Stomach (tissue), 9 donors: ENCODE results near the gene CEP78. TPM values are rescaled to one million over a fixed set of nuclear protein-coding genes. Genes with fewer than 3 reads are reported as not detected.

ENCODE experiments used
- DNase-seq, 2 donors: peaks; one replicate each; pipeline versions ENCODE4 v3.0.0 to v3.0.0-alpha.2; 2013 to 2019
- H3K27ac ChIP-seq, 5 donors: fragments of 200-600 bp in 4 of 5; sonication (generic) in 4 of 5; one replicate each; pipeline ENCODE4 v1.5.1; 2013 to 2019; ENCODE audit warnings: mild to moderate bottlenecking in 1 of 5, moderate library complexity in 1 of 5
- H3K27me3 ChIP-seq, 3 donors: fragments of 200-600 bp; sonication (generic); one replicate each; pipeline ENCODE4 v1.5.1; 2017 to 2019; ENCODE audit warnings: mixed run types in 1 of 3
- H3K36me3 ChIP-seq, 4 donors: fragments of 200-600 bp; sonication (generic); 1 replicate in 3 of 4; 2 replicates in 1 of 4; pipeline ENCODE4 v1.5.1; 2016 to 2019
- H3K4me1 ChIP-seq, 4 donors: fragments of 200-600 bp; sonication (generic); one replicate each; pipeline ENCODE4 v1.5.1; 2016 to 2019
- H3K4me3 ChIP-seq, 4 donors: fragments of 200-600 bp; sonication (generic) in 3 of 4; one replicate each; pipeline ENCODE4 v1.5.1; 2016 to 2019; ENCODE audit warnings: mild to moderate bottlenecking in 1 of 4
- H3K9me3 ChIP-seq, 4 donors: fragments of 200-600 bp; sonication (generic); one replicate each; pipeline ENCODE4 v1.5.1; 2016 to 2019
- EP300 ChIP-seq: sonication (generic); formaldehyde crosslinking; IDR thresholded peaks from one replicate; pipeline ENCODE4 v1.6.1; 2017; ENCODE audit warnings: antibody characterized with exemption
- POLR2A ChIP-seq, 4 donors: fragments of 450-650 bp; IDR thresholded peaks; one replicate each; pipeline ENCODE4 v1.6.1; 2016; ENCODE audit warnings: antibody characterized with exemption in 4 of 4, control low read depth in 2 of 4, mild to moderate bottlenecking in 1 of 4, moderate library complexity in 1 of 4
- POLR2AphosphoS5 ChIP-seq, 3 donors: sonication (generic); formaldehyde crosslinking; IDR thresholded peaks; one replicate each; pipeline ENCODE4 v1.6.1; 2016; ENCODE audit warnings: antibody characterized with exemption in 3 of 3
- WGBS, 5 donors: extraction: QIAGEN DNeasy Blood & Tissue Kit in 3 of 5; methylation state at CpG; one replicate each; pipeline versions ENCODE4 v1.1.5 to v1.1.7; 2013 to 2018; 5-methylcytosine and 5-hydroxymethylcytosine counted together
- intact Hi-C: fragments of 100-400 bp; cut with DNase I; formaldehyde crosslinking; loops from one replicate; pipeline ENCODE4 v1.15.1; 2023; ENCODE audit warnings: low total_unique reads
- polyA plus RNA-seq, 3 donors: library from polyadenylated mRNA; stranded (reverse); fragments of 200-250 nt; gene quantifications; one replicate each; pipeline ENCODE4 v1.2.3, GENCODE V29; 2013
- total RNA-seq, 5 donors: library from RNA; depleted of rRNA; stranded (reverse); fragments of >200 nt; gene quantifications; one replicate each; pipeline versions ENCODE4 v1.1.0 to v1.2.3, GENCODE V29; 2014 to 2016
- TF ChIP-seq, protein P1 (sequence below), 7 experiments: fragments of 450-650 bp in 4 of 7; fragments of 200-600 bp in 3 of 7; sonication (generic) in 3 of 7; IDR thresholded peaks; one replicate each; pipeline ENCODE4 v1.5.1; 2016 to 2019; ENCODE audit warnings: antibody characterized with exemption in 7 of 7, control low read depth in 2 of 7, mild to moderate bottlenecking in 1 of 7
- donor health status: healthy with polysubstance abuse.
- donor health status: Bipolar disorder and iron deficiency.
- donor health status: healthy.

The CEP78 gene
- total and polyA plus RNA-seq, 8 donors: 3.5 to 34.1 (median 5.3) TPM

- Histone ChIP-seq H3K27ac (no peak overlapping the region), H3K27me3 (no peaks in the 10 kb centered on the region), H3K4me1 (peaks cover 4 to 10% (median 9%) of the 10 kb centered on the region in 4 donors), H3K4me3 (no peak overlapping the region), H3K36me3 (no peaks in the 10 kb centered on the region), H3K9me3 (no peaks in the 10 kb centered on the region)
- TF ChIP-seq POLR2AphosphoS5 (IDR thresholded peaks at IDR 0.05): no peak
- no peak for TF ChIP-seq EP300
- TF ChIP-seq, protein P1, sequence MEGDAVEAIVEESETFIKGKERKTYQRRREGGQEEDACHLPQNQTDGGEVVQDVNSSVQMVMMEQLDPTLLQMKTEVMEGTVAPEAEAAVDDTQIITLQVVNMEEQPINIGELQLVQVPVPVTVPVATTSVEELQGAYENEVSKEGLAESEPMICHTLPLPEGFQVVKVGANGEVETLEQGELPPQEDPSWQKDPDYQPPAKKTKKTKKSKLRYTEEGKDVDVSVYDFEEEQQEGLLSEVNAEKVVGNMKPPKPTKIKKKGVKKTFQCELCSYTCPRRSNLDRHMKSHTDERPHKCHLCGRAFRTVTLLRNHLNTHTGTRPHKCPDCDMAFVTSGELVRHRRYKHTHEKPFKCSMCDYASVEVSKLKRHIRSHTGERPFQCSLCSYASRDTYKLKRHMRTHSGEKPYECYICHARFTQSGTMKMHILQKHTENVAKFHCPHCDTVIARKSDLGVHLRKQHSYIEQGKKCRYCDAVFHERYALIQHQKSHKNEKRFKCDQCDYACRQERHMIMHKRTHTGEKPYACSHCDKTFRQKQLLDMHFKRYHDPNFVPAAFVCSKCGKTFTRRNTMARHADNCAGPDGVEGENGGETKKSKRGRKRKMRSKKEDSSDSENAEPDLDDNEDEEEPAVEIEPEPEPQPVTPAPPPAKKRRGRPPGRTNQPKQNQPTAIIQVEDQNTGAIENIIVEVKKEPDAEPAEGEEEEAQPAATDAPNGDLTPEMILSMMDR (IDR thresholded peaks at IDR 0.05): no peak
- TF ChIP-seq POLR2A (IDR thresholded peaks at IDR 0.05): no peak
- intact Hi-C loops: no loop called here
- DNase-seq: no peak
Observed at GRCh38 chr9:78286125-78286524, 50.2 kb downstream of the CEP78 start.

GRCh38 chr9:78286946-78287388 lies 51.1 kb downstream of the CEP78 start:
- H3K9me3 ChIP-seq: no peaks in the 10 kb centered on the region
- H3K4me1 ChIP-seq: peaks cover 0 to 5% (median 1%) of the 10 kb centered on the region in 4 donors
- no peak overlapping the region for H3K27ac ChIP-seq
- no peak for DNase-seq
- TF ChIP-seq POLR2AphosphoS5 (IDR thresholded peaks at IDR 0.05): no peak
- TF ChIP-seq EP300: no peak
- no peak for TF ChIP-seq POLR2A (IDR thresholded peaks at IDR 0.05)
- TF ChIP-seq, protein P1 (IDR thresholded peaks at IDR 0.05): no peak
- no peaks in the 10 kb centered on the region for H3K36me3 ChIP-seq
- no peaks in the 10 kb centered on the region for H3K27me3 ChIP-seq
- 96 to 99% (median 98%) methylated on average over 6 of the region's 6 CpGs for WGBS, 5 donors
- no peak overlapping the region for H3K4me3 ChIP-seq
- intact Hi-C loops: no loop called here

DNA sequence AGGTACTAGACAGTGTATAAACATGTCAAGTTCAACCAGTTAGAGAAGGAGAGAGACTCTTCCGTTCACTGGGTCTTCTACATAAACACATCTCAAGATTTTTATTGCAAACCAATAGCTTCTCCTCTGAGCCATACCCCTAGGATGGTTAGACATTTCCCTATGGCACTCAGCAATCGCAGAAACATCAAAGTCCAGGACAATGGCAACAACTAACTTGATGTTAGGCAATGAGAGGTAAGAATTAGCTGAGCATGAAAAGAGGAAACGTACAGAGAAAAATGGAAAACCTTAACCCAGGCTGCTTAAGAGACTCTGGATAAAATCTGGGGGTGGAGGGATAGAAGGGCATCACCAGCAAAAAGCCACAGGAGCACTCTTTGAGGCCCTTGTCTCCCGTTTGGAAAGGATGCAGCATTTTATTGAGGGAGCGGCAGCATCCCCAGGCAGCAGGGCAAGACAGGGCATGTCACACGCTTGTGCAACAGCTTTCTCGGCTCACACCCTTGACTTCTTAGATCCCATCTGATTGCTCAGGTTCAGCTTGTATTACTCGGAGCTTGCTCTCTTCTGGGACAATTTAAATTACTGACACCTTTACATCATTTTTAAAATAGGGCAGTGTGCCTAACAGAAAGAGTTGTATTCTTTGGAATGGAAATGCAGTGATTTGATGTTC lies 52.5 kb downstream of the CEP78 start:
- 78 to 84% (median 83%) methylated on average over 8 of the region's 8 CpGs for WGBS, 5 donors
- H3K27me3 ChIP-seq: no peaks in the 10 kb centered on the region
- H3K4me1 ChIP-seq: peaks cover 0 to 5% (median 0%) of the 10 kb centered on the region in 4 donors
- no peak overlapping the region for H3K4me3 ChIP-seq
- no peak overlapping the region for H3K27ac ChIP-seq
- no peak for DNase-seq
- no peak for TF ChIP-seq EP300
- no peak for TF ChIP-seq POLR2AphosphoS5 (IDR thresholded peaks at IDR 0.05)
- TF ChIP-seq, protein P1 (IDR thresholded peaks at IDR 0.05): no peak
- no peak for TF ChIP-seq POLR2A (IDR thresholded peaks at IDR 0.05)
- no peaks in the 10 kb centered on the region for H3K36me3 ChIP-seq
- H3K9me3 ChIP-seq: no peaks in the 10 kb centered on the region
- intact Hi-C loops: no loop called here

DNA sequence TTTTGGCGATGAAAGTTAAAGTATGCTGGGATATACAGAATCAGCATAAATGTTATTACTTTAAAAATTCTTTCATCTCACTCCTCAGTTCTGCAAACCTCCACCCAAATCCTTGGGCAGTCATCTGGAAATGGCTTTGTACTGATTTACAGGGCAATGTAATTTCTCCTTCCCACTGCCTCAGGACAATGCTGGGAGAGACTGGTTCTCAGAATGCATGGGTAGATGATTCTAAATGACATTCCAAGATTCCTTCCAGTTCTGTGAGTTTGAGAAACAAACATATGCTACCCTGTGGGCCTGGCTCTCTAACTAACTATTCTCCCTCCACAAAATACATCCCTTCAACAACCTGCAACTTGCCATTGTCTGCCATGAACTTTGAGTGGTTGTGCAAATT lies 53.6 kb downstream of the CEP78 start:
- TF ChIP-seq, protein P1 (IDR thresholded peaks at IDR 0.05): no peak
- TF ChIP-seq POLR2A (IDR thresholded peaks at IDR 0.05) (no peak), POLR2AphosphoS5 (IDR thresholded peaks at IDR 0.05) (no peak), EP300 (no peak)
- 94 to 100% (median 100%) methylated on average over 1 of the region's 1 CpG for WGBS, 5 donors
- H3K36me3 ChIP-seq: no peaks in the 10 kb centered on the region
- no peaks in the 10 kb centered on the region for H3K9me3 ChIP-seq
- no peak for DNase-seq
- intact Hi-C loops: no loop called here
- no peak overlapping the region for H3K27ac ChIP-seq
- no peak overlapping the region for H3K4me3 ChIP-seq
- H3K4me1 ChIP-seq: peaks cover 0 to 5% (median 0%) of the 10 kb centered on the region in 4 donors
- no peaks in the 10 kb centered on the region for H3K27me3 ChIP-seq
